HG03196 (cell line): ENCODE data around the gene PDZD4.

Experiments used
- ATAC-seq: cut with Tn5 transposase; IDR thresholded peaks from one replicate; pipeline ENCODE4 v1.9.1; 2021; ENCODE audit not compliant: unreplicated experiment

PDZD4 gene

GRCh38 chrX:153763298-153763932 is 66.9 kb downstream of the PDZD4 start:
- no peak for ATAC-seq

GRCh38 chrX:153762626-153763173 is 67.6 kb downstream of the PDZD4 start:
- no peak for ATAC-seq

- ATAC-seq: no peak
These were observed 68.5 kb downstream of the PDZD4 start for GRCh38 chrX:153761863-153762262.

GRCh38 chrX:153755136-153755535 is 75.2 kb downstream of the PDZD4 start:
- ATAC-seq: no peak
